Left ventricle myocardium inferior (tissue), 1 donor: ENCODE results near the gene MTERF4. TPM values are rescaled to one million over a fixed set of nuclear protein-coding genes. Genes with fewer than 3 reads are reported as not detected.
A peak's percentile ranks its signal among the peaks of the same experiment; 100 is the strongest.

Experiments used
- DNase-seq: peaks from one replicate; pipeline ENCODE4 v3.0.0-alpha.2; 2020
- H3K27ac ChIP-seq: fragments of 200-600 bp; replicated peaks from 2 replicates; pipeline ENCODE4 v1.8.0; 2021
- H3K27me3 ChIP-seq: fragments of 200-600 bp; 2 replicates; pipeline ENCODE4 v1.8.0; 2021; ENCODE audit warnings: low read depth
- H3K36me3 ChIP-seq: fragments of 200-600 bp; 2 replicates; pipeline ENCODE4 v1.8.0; 2021
- H3K4me1 ChIP-seq: fragments of 200-600 bp; 2 replicates; pipeline ENCODE4 v1.8.0; 2021
- H3K4me3 ChIP-seq: fragments of 200-600 bp; 2 replicates; pipeline ENCODE4 v1.8.0; 2021; ENCODE audit warnings: mild to moderate bottlenecking, moderate library complexity
- H3K9me3 ChIP-seq: fragments of 200-600 bp; replicated peaks from 2 replicates; pipeline ENCODE4 v1.8.0; 2021
- intact Hi-C: fragments of 100-400 bp; cut with micrococcal nuclease; formaldehyde crosslinking; loops from one replicate; pipeline ENCODE4 v1.11.0; 2022
- long read RNA-seq: library from polyadenylated mRNA; unstranded; transcript quantifications from one replicate; pipeline ENCODE4 v2.0.0, GENCODE V29; 2021
- total RNA-seq: library from RNA; stranded (reverse); fragmentation: NEBNext Ultra II Directional; extraction: Animal tissue kit (Norgen Biotek cat#: 25700); gene quantifications from one replicate; pipeline ENCODE4 v1.2.1, GENCODE V29; 2021
- TF ChIP-seq, protein P1 (sequence below): fragments of 200-600 bp; IDR thresholded peaks from 2 replicates; pipeline ENCODE4 v1.8.0; 2021; ENCODE audit warnings: antibody characterized with exemption, mild to moderate bottlenecking, borderline replicate concordance
- donor health status: DM: no; HTN: yes; CAD: no; lungs with severe emphysema.

Gene MTERF4, protein sequence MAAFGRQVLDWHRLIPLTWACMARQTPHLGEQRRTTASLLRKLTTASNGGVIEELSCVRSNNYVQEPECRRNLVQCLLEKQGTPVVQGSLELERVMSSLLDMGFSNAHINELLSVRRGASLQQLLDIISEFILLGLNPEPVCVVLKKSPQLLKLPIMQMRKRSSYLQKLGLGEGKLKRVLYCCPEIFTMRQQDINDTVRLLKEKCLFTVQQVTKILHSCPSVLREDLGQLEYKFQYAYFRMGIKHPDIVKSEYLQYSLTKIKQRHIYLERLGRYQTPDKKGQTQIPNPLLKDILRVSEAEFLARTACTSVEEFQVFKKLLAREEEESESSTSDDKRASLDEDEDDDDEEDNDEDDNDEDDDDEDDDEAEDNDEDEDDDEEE
- 19.5 TPM for total RNA-seq
- long read RNA-seq, transcript MTERF4-202 (4 exons, 1,637 nt): major isoform, 21 of 46 reads
- long read RNA-seq, transcript MTERF4-215 (4 exons, 614 nt): minor isoform, 5 of 46 reads
- long read RNA-seq, transcript MTERF4-211 (5 exons, 2,626 nt): minor isoform, 5 of 46 reads
- long read RNA-seq, partial matches to known transcripts: 2 of 46 reads
- long read RNA-seq, other reads (novel, unspliced or antisense): 11 of 46 reads

DNA sequence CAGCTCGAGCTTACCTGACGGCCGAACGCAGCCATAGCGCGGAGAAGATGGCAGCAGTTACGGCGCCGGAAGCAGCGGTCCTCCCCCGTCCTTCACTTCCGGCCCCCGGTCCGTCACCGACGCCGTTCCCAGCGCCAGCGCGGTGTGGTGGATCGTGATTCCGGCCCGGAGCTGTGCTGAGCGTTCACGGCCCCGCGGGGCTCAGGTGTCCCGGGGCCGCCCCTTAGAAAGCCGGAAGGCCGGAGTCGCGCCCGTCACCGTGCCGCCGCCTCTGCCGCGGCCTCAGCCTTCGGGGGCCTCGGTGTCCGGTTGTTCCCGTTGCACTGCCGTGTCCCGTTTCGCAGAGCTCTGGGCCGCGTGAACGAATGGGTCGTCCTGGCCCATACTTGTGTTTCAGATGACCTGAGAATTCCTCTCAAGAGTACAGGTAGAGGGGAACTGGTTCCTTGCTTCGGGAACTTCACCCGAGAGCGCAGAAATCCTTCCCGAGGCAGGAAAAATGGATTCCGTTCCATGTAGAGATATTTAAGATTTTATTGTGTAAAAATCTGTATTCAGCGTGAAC, at the start of gene MTERF4:
Gene MTERF4, minus strand, starts transcription at position 49 of the 565 bp plus-strand sequence. Its CDS starts 14 bp downstream, at position 35.
- peak within 1 kb of the TSS; percentile 94 for H3K4me3 ChIP-seq
- TF ChIP-seq, protein P1, sequence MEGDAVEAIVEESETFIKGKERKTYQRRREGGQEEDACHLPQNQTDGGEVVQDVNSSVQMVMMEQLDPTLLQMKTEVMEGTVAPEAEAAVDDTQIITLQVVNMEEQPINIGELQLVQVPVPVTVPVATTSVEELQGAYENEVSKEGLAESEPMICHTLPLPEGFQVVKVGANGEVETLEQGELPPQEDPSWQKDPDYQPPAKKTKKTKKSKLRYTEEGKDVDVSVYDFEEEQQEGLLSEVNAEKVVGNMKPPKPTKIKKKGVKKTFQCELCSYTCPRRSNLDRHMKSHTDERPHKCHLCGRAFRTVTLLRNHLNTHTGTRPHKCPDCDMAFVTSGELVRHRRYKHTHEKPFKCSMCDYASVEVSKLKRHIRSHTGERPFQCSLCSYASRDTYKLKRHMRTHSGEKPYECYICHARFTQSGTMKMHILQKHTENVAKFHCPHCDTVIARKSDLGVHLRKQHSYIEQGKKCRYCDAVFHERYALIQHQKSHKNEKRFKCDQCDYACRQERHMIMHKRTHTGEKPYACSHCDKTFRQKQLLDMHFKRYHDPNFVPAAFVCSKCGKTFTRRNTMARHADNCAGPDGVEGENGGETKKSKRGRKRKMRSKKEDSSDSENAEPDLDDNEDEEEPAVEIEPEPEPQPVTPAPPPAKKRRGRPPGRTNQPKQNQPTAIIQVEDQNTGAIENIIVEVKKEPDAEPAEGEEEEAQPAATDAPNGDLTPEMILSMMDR: peak; percentile 11
- intact Hi-C loops: no loop called here

DNA sequence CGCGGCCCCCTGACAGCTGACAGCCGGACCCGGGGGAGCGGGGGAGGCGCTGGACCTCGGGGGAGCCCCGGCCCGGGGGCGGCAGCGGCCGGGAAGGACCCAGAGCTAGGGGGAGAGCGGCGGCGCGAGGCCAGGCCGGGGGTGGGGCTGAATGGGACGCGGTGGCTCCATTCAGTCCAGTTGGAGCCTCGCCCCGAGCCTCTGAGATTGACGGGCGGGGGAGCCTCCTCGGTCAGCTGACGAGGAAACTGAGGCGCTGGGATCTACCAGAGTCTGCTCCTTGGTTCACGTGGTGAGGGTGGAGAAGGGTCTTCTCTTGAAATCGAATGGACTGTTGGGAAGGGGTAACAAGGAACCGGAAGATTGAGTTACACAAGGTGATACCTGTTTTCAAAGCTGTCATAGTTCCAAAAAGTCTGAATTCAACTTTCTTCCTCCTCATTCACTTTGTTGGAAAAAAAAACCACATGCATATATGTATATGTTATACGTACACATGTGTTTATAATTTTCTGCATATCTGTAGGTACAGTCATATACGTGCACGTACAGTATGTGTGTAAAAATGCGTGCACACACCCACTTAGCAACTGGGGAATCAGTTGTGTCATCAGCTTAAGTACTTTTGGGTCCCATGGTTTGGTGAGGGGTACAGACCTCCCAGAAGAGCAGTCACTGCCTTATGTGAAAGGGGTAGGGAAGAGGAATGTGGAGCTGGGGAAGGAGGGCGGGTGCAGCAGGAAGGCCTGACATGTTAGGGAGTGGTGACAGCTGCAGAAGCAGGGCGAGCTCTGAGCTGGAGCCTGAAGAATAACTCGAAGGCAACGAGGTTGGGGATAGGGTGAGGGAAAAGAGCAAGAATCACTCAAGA, 48.8 kb upstream of the MTERF4 start:
- TF ChIP-seq, protein P1: no peak
- Histone ChIP-seq H3K4me1 (peaks cover 29% of the 10 kb centered on the region), H3K27me3 (no peaks in the 10 kb centered on the region), H3K4me3 (peak overlapping the region; percentile 95), H3K27ac (peak overlapping the region; percentile 86), H3K9me3 (no peaks in the 10 kb centered on the region), H3K36me3 (peaks cover 22% of the 10 kb centered on the region)
- intact Hi-C loops: no loop called here
- DNase-seq: no peak

More for the DNA sequence above, at the start of gene MTERF4:
- Histone ChIP-seq H3K27me3 (no peaks in the 10 kb centered on the region), H3K4me1 (peaks cover 36% of the 10 kb centered on the region), H3K36me3 (peaks cover 28% of the 10 kb centered on the region), H3K27ac (peak within 1 kb of the TSS; percentile 91), H3K9me3 (no peaks in the 10 kb centered on the region)
- DNase-seq: peak; percentile 87

DNA sequence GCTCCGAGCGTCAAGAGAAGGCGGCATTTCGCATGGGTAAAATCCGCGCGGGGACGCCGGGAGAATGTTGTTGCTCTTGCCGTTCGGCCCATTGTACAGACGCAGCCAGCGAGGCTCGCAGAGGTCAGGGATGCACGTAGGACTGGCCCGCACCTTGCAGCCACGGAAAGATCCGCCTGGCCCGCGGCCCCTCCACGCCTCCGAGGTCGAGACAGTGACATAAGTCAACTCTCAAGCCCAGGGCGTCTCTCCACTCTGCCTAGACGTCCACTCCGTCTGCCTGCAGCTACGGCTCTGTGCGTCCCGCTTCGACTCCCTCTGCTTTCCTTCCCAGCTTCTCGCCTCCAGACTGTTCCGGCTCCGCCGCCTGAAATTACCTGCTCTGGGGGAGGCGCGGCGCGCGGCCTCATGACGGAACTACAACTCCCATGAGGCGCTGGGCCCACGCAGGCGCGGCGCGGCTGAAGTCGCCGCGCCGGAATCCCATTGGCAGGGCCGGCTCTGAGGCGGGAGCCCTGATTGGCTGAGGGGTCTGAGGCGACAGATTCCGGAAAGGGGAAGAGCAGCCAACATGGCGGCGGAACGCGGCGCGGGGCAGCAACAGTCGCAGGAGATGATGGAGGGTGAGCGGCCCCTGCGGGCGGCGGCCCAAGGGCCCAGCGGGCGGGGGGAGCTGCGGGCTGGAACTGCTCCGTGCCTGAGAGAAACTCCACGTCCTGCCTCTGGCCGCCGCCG, 48.0 kb upstream of the MTERF4 start, which contains the start of gene PPP1R7:
Gene PPP1R7, plus strand, starts transcription at position 543 of the 735 bp plus-strand sequence. Its CDS starts 29 bp downstream, at position 572.
- peaks cover 29% of the 10 kb centered on the region for H3K4me1 ChIP-seq
- intact Hi-C loops: no loop called here
- H3K4me3 ChIP-seq: peak within 1 kb of the TSS; percentile 95
- TF ChIP-seq, protein P1: no peak
- peak within 1 kb of the TSS; percentile 86 for H3K27ac ChIP-seq
- DNase-seq: peak; percentile 94
- H3K27me3 ChIP-seq: no peaks in the 10 kb centered on the region
- H3K9me3 ChIP-seq: no peaks in the 10 kb centered on the region
- H3K36me3 ChIP-seq: peaks cover 16% of the 10 kb centered on the region

DNA sequence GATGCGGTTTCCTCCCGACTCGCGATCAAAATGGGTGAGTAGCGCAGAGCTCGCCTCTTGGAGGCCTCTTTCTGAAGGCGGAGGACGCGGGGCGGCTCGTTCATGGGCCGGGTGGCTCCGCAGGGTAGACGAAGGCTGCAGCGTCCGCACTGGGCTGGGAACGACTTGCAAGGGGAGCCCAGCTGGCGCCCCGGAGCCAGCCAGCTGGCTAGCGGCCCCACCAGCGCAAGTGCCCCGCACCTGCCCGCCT, 47.5 kb upstream of the MTERF4 start:
- Histone ChIP-seq H3K9me3 (no peaks in the 10 kb centered on the region), H3K27ac (peak overlapping the region; percentile 86), H3K4me3 (peak overlapping the region; percentile 95), H3K27me3 (no peaks in the 10 kb centered on the region), H3K36me3 (peaks cover 11% of the 10 kb centered on the region), H3K4me1 (peaks cover 29% of the 10 kb centered on the region)
- no peak for DNase-seq
- TF ChIP-seq, protein P1: no peak
- intact Hi-C loops: no loop called here
